Nucleus accumbens (tissue), 56 donors: ENCODE data around the gene CRYM.
"Not testable (repeated sequence)": the region's sequence is repeated elsewhere in the genome, so short reads cannot be mapped to it uniquely, and the experiment has no call there.

Source experiments
- DNase-seq, 56 donors: peaks; one replicate each; lab custom pipeline; 2025; lab: John Stamatoyannopoulos, UW

The CRYM gene

GRCh38 chr16:21253470-21253869 lies 24.6 kb downstream of the CRYM start:
- no peak for DNase-seq

- DNase-seq: no peak
Observed at GRCh38 chr16:21250072-21250923, 27.8 kb downstream of the CRYM start.

GRCh38 chr16:21248179-21248578 lies 29.9 kb downstream of the CRYM start:
- DNase-seq: not testable (repeated sequence)

GRCh38 chr16:21244518-21245215 lies 33.4 kb downstream of the CRYM start:
- DNase-seq: no peak

GRCh38 chr16:21242756-21243155 lies 35.3 kb downstream of the CRYM start:
- DNase-seq: no peak

- DNase-seq: no peak
Observed at GRCh38 chr16:21239646-21240045, 38.4 kb downstream of the CRYM start.

- no peak for DNase-seq
Observed at GRCh38 chr16:21236831-21237230, 41.3 kb downstream of the CRYM start.

GRCh38 chr16:21235199-21235585 lies 42.9 kb downstream of the CRYM start:
- no peak for DNase-seq

GRCh38 chr16:21233521-21234150 lies 44.5 kb downstream of the CRYM start, which contains the start of gene ANKS4B:
Gene ANKS4B (plus strand): TSS chr16:21233699. CDS start chr16:21233738, 39 bp downstream.
- DNase-seq: no peak

GRCh38 chr16:21233045-21233520 lies 45.0 kb downstream of the CRYM start:
- DNase-seq: no peak

GRCh38 chr16:21228361-21228872 lies 49.7 kb downstream of the CRYM start:
- no peak for DNase-seq

GRCh38 chr16:21227866-21228265 lies 50.2 kb downstream of the CRYM start:
- no peak for DNase-seq

GRCh38 chr16:21226749-21227148 lies 51.3 kb downstream of the CRYM start:
- no peak for DNase-seq

- no peak for DNase-seq
Observed at GRCh38 chr16:21224800-21225199, 53.3 kb downstream of the CRYM start.

- peak in 13 of 56 donors; percentile 1 to 37 (median 10) for DNase-seq
Observed at GRCh38 chr16:21223787-21224186, 54.3 kb downstream of the CRYM start.

GRCh38 chr16:21222495-21223337 lies 55.4 kb downstream of the CRYM start:
- no peak for DNase-seq

- peak in 23 of 56 donors; percentile 1 to 52 (median 6) for DNase-seq
Observed at GRCh38 chr16:21219551-21219950, 58.5 kb downstream of the CRYM start.

- DNase-seq: peak in 15 of 56 donors; percentile 0 to 48 (median 7)
Observed at GRCh38 chr16:21218153-21218552, 59.9 kb downstream of the CRYM start.

- no peak for DNase-seq
Observed at GRCh38 chr16:21217121-21217520, 61.0 kb downstream of the CRYM start.

- DNase-seq: no peak
Observed at GRCh38 chr16:21214086-21214485, 64.0 kb downstream of the CRYM start.
